ENCODE results near the gene VPS45. TPM values are rescaled to one million over a fixed set of nuclear protein-coding genes. Genes with fewer than 3 reads are reported as not detected.

Gene VPS45
- polyA plus RNA-seq, 1 of the 3 experiments (the other 2 are of a cell fraction): 31.5 TPM

GRCh38 chr1:150102986-150103385 lies 35.4 kb downstream of the VPS45 start:
- peaks cover 8 to 42% of the 10 kb centered on the region in 2 experiments for H3K36me3 ChIP-seq (replicated peaks in 1 of 2; ENCODE audit: control insufficient read depth in 1 of 2, insufficient read depth in 2 of 2, low read length in 1 of 2)
- no peak for DNase-seq
- no peak for TF ChIP-seq POLR2AphosphoS5 (IDR thresholded peaks at IDR 0.05; ENCODE audit: low read depth, low read length)
- TF ChIP-seq RXRA (IDR thresholded peaks at IDR 0.05; ENCODE audit: borderline replicate concordance, low read depth): no peak
- no peak for TF ChIP-seq FOXJ3 (CRISPR knock-in tag; IDR thresholded peaks at IDR 0.05)
- no peak for TF ChIP-seq GATA2 (CRISPR knock-in tag; IDR thresholded peaks at IDR 0.05)
- TF ChIP-seq, protein P1, sequence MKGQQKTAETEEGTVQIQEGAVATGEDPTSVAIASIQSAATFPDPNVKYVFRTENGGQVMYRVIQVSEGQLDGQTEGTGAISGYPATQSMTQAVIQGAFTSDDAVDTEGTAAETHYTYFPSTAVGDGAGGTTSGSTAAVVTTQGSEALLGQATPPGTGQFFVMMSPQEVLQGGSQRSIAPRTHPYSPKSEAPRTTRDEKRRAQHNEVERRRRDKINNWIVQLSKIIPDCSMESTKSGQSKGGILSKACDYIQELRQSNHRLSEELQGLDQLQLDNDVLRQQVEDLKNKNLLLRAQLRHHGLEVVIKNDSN (IDR thresholded peaks at IDR 0.05; ENCODE audit: borderline replicate concordance, low read depth): no peak
- TF ChIP-seq, protein P2, sequence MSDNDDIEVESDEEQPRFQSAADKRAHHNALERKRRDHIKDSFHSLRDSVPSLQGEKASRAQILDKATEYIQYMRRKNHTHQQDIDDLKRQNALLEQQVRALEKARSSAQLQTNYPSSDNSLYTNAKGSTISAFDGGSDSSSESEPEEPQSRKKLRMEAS (IDR thresholded peaks at IDR 0.05; ENCODE audit: low read depth): no peak
- TF ChIP-seq FOXM1 (IDR thresholded peaks at IDR 0.05; ENCODE audit: low read depth): no peak
- no peak for TF ChIP-seq GABPA (IDR thresholded peaks at IDR 0.05; ENCODE audit: low read depth)
- no peak for TF ChIP-seq EZH2phosphoT487 (IDR thresholded peaks at IDR 0.05; ENCODE audit: borderline replicate concordance, low read depth)
- TF ChIP-seq, protein P3, sequence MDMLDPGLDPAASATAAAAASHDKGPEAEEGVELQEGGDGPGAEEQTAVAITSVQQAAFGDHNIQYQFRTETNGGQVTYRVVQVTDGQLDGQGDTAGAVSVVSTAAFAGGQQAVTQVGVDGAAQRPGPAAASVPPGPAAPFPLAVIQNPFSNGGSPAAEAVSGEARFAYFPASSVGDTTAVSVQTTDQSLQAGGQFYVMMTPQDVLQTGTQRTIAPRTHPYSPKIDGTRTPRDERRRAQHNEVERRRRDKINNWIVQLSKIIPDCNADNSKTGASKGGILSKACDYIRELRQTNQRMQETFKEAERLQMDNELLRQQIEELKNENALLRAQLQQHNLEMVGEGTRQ (IDR thresholded peaks at IDR 0.05; ENCODE audit: borderline replicate concordance, low read depth, low read length): no peak
- TF ChIP-seq RCOR1 (IDR thresholded peaks at IDR 0.05; ENCODE audit: low read length): no peak
- no peak for TF ChIP-seq FOSL2 (IDR thresholded peaks at IDR 0.05; ENCODE audit: borderline replicate concordance, low read depth)
- TF ChIP-seq SMC3 (IDR thresholded peaks at IDR 0.05; ENCODE audit: low read depth, low read length): no peak
- TF ChIP-seq SIN3A (IDR thresholded peaks at IDR 0.05; ENCODE audit: borderline replicate concordance, low read depth, low read length): no peak
- no peak for TF ChIP-seq RFX5 (IDR thresholded peaks at IDR 0.05; ENCODE audit: low read length)
- no peaks in the 10 kb centered on the region for H3K9me2 ChIP-seq
- no peaks in the 10 kb centered on the region for H3K27me3 ChIP-seq (ENCODE audit: insufficient read depth)
- POLR2A ChIA-PET: no interaction called here
- H3K4me2 ChIP-seq: no peak overlapping the region
- H3K4me3 ChIP-seq (ENCODE audit: low read depth in 2 of 2, low read length in 1 of 2): no peak overlapping the region
- H4K20me1 ChIP-seq (ENCODE audit: insufficient read depth): no peaks in the 10 kb centered on the region
- no peaks in the 10 kb centered on the region for H3K79me2 ChIP-seq (ENCODE audit: insufficient read depth)
- H3K9me3 ChIP-seq: no peaks in the 10 kb centered on the region
- CTCF ChIA-PET: interaction anchor here (0.5 to 3.1 kb wide), 6 partner anchors 8 to 710 kb away, joined by 3 to 11 read pairs (median 3); no protein-coding TSS in a partner anchor
- no peaks in the 10 kb centered on the region for H3F3A ChIP-seq (replicated peaks; ENCODE audit: insufficient read depth)
- no peaks in the 10 kb centered on the region for H3K4me1 ChIP-seq (ENCODE audit: control insufficient read depth in 1 of 2, insufficient read depth in 2 of 2, low read depth in 1 of 2, low read length in 1 of 2)
- no peak overlapping the region for H2AFZ ChIP-seq (ENCODE audit: low read depth)
- H3K27ac ChIP-seq (ENCODE audit: low read depth in 2 of 2, low read length in 1 of 2): no peak overlapping the region
- no peak overlapping the region for H3K9ac ChIP-seq
- 87% methylated on average over 1 of the region's 1 CpG for WGBS (ENCODE audit: low lambda C conversion rate)

- Histone ChIP-seq H3F3A (replicated peaks; ENCODE audit: insufficient read depth) (no peaks in the 10 kb centered on the region), H3K27me3 (ENCODE audit: insufficient read depth) (no peaks in the 10 kb centered on the region), H4K20me1 (ENCODE audit: insufficient read depth) (no peaks in the 10 kb centered on the region), H3K36me3 (replicated peaks in 1 of 2; ENCODE audit: control insufficient read depth in 1 of 2, insufficient read depth in 2 of 2, low read length in 1 of 2) (peaks cover 11 to 23% of the 10 kb centered on the region in 2 experiments), H3K79me2 (ENCODE audit: insufficient read depth) (no peaks in the 10 kb centered on the region), H3K27ac (ENCODE audit: low read depth in 2 of 2, low read length in 1 of 2) (no peak overlapping the region), H3K4me3 (ENCODE audit: low read depth in 2 of 2, low read length in 1 of 2) (no peak overlapping the region), H3K4me2 (no peak overlapping the region), H3K9me2 (no peaks in the 10 kb centered on the region), H2AFZ (ENCODE audit: low read depth) (no peak overlapping the region), H3K9ac (no peak overlapping the region), H3K4me1 (ENCODE audit: control insufficient read depth in 1 of 2, insufficient read depth in 2 of 2, low read depth in 1 of 2, low read length in 1 of 2) (peaks cover 0 to 4% of the 10 kb centered on the region in 2 experiments; a peak in 1 of 4 replicates), H3K9me3 (no peaks in the 10 kb centered on the region)
- POLR2A ChIA-PET: no interaction called here
- 87% methylated on average over 7 of the region's 7 CpGs for WGBS (ENCODE audit: low lambda C conversion rate)
- CTCF ChIA-PET: no interaction called here
- DNase-seq: no peak
- TF ChIP-seq, protein P4, sequence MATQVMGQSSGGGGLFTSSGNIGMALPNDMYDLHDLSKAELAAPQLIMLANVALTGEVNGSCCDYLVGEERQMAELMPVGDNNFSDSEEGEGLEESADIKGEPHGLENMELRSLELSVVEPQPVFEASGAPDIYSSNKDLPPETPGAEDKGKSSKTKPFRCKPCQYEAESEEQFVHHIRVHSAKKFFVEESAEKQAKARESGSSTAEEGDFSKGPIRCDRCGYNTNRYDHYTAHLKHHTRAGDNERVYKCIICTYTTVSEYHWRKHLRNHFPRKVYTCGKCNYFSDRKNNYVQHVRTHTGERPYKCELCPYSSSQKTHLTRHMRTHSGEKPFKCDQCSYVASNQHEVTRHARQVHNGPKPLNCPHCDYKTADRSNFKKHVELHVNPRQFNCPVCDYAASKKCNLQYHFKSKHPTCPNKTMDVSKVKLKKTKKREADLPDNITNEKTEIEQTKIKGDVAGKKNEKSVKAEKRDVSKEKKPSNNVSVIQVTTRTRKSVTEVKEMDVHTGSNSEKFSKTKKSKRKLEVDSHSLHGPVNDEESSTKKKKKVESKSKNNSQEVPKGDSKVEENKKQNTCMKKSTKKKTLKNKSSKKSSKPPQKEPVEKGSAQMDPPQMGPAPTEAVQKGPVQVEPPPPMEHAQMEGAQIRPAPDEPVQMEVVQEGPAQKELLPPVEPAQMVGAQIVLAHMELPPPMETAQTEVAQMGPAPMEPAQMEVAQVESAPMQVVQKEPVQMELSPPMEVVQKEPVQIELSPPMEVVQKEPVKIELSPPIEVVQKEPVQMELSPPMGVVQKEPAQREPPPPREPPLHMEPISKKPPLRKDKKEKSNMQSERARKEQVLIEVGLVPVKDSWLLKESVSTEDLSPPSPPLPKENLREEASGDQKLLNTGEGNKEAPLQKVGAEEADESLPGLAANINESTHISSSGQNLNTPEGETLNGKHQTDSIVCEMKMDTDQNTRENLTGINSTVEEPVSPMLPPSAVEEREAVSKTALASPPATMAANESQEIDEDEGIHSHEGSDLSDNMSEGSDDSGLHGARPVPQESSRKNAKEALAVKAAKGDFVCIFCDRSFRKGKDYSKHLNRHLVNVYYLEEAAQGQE (IDR thresholded peaks at IDR 0.05; ENCODE audit: low read depth, low read length): no peak
- TF ChIP-seq EP300 (IDR thresholded peaks at IDR 0.05; ENCODE audit: borderline replicate concordance in 1 of 2, low read depth in 1 of 2, low read length in 1 of 2) (no peak), YY1 (IDR thresholded peaks at IDR 0.05; ENCODE audit: low read depth) (no peak), RCOR1 (IDR thresholded peaks at IDR 0.05; ENCODE audit: low read length) (no peak), POLR2AphosphoS5 (IDR thresholded peaks at IDR 0.05; ENCODE audit: low read depth, low read length) (no peak), RAD21 (IDR thresholded peaks at IDR 0.05; ENCODE audit: low read length) (no peak)
- TF ChIP-seq, protein P5, sequence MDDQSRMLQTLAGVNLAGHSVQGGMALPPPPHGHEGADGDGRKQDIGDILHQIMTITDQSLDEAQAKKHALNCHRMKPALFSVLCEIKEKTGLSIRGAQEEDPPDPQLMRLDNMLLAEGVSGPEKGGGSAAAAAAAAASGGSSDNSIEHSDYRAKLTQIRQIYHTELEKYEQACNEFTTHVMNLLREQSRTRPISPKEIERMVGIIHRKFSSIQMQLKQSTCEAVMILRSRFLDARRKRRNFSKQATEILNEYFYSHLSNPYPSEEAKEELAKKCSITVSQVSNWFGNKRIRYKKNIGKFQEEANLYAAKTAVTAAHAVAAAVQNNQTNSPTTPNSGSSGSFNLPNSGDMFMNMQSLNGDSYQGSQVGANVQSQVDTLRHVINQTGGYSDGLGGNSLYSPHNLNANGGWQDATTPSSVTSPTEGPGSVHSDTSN (IDR thresholded peaks at IDR 0.05): no peak
- TF ChIP-seq, protein P6, sequence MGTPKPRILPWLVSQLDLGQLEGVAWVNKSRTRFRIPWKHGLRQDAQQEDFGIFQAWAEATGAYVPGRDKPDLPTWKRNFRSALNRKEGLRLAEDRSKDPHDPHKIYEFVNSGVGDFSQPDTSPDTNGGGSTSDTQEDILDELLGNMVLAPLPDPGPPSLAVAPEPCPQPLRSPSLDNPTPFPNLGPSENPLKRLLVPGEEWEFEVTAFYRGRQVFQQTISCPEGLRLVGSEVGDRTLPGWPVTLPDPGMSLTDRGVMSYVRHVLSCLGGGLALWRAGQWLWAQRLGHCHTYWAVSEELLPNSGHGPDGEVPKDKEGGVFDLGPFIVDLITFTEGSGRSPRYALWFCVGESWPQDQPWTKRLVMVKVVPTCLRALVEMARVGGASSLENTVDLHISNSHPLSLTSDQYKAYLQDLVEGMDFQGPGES (IDR thresholded peaks at IDR 0.05; ENCODE audit: low read depth, low read length): no peak
These were observed 38.8 kb downstream of the VPS45 start for GRCh38 chr1:150106341-150106740.
